Hematopoietic multipotent progenitor cell treated with erythropoietin and hydrocortisone succinate and interleukin-3 and kit ligand, for 8 days (in vitro differentiated cells): ENCODE measurements around the gene SSRP1.
"Not testable (repeated sequence)": the region's sequence is repeated elsewhere in the genome, so short reads cannot be mapped to it uniquely, and the experiment has no call there.

Experiments used
- DNase-seq: peaks from one replicate; pipeline ENCODE4 v3.0.0-alpha.2; 2015

SSRP1 gene

GRCh38 chr11:57294225-57295131 is 41.2 kb downstream of the SSRP1 start:
- no peak for DNase-seq

GRCh38 chr11:57290288-57290687 is 45.4 kb downstream of the SSRP1 start:
- DNase-seq = no peak

- no peak for DNase-seq
Observed at GRCh38 chr11:57288771-57289579, 46.7 kb downstream of the SSRP1 start.

GRCh38 chr11:57287884-57288283 is 47.8 kb downstream of the SSRP1 start:
- no peak for DNase-seq

GRCh38 chr11:57283231-57283990 is 52.3 kb downstream of the SSRP1 start:
- no peak for DNase-seq

GRCh38 chr11:57281546-57281945 is 54.1 kb downstream of the SSRP1 start:
- DNase-seq = not testable (repeated sequence)

GRCh38 chr11:57279116-57279515 is 56.6 kb downstream of the SSRP1 start:
- no peak for DNase-seq

- DNase-seq = no peak
Observed at GRCh38 chr11:57278721-57279095, 57.0 kb downstream of the SSRP1 start.

GRCh38 chr11:57277845-57278720 is 57.6 kb downstream of the SSRP1 start:
- peak; percentile 50 for DNase-seq

GRCh38 chr11:57276971-57277675 is 58.6 kb downstream of the SSRP1 start:
- DNase-seq = no peak

GRCh38 chr11:57276169-57276970 is 59.3 kb downstream of the SSRP1 start:
- no peak for DNase-seq
